Ovary (tissue), 3 donors: Measurements from ENCODE around the gene C10orf88.

Source experiments
- CTCF ChIP-seq, 3 donors: fragments of 450-650 bp in 2 of 3; fragments of 200-600 bp in 1 of 3; IDR thresholded peaks; one replicate each; pipeline versions ENCODE4 v1.5.1 to v1.8.0; 2016 to 2022; ENCODE audit warnings: antibody characterized with exemption in 3 of 3, mild to moderate bottlenecking in 1 of 3
- POLR2A ChIP-seq: fragments of 450-650 bp; IDR thresholded peaks from one replicate; pipeline ENCODE4 v1.6.1; 2017; ENCODE audit warnings: antibody characterized with exemption, mild to moderate bottlenecking, moderate library complexity
- donor health status: DM: no; HTN: no; CAD: no.

GRCh38 chr10:122974023-122974422, 20.0 kb upstream of the C10orf88 start:
- no peak for TF ChIP-seq POLR2A
- TF ChIP-seq CTCF (IDR thresholded peaks at IDR 0.05): no peak
